Activated naive CD8-positive, alpha-beta T cell (primary cell): ENCODE results near the gene GPATCH2.

Source experiments
- H3K27ac Mint-ChIP-seq: one replicate; pipeline ENCODE4 v1.8.0; 2021; ENCODE audit warnings: mixed read lengths
- H3K27me3 Mint-ChIP-seq: one replicate; pipeline ENCODE4 v1.8.0; 2021; ENCODE audit warnings: mixed read lengths
- H3K36me3 Mint-ChIP-seq: one replicate; pipeline ENCODE4 v1.8.0; 2021; ENCODE audit warnings: mixed read lengths
- H3K4me1 Mint-ChIP-seq: one replicate; pipeline ENCODE4 v1.8.0; 2021; ENCODE audit warnings: low read depth, mixed read lengths
- H3K4me3 Mint-ChIP-seq: one replicate; pipeline ENCODE4 v1.8.0; 2021; ENCODE audit warnings: mild to moderate bottlenecking, mixed read lengths
- H3K9me3 Mint-ChIP-seq: one replicate; pipeline ENCODE4 v1.8.0; 2021; ENCODE audit warnings: low read depth, mixed read lengths

The GPATCH2 gene

GRCh38 chr1:217562229-217562878, 68.5 kb downstream of the GPATCH2 start:
- Mint-ChIP-seq H3K27ac (no peak overlapping the region), H3K4me3 (no peak overlapping the region), H3K9me3 (no peaks in the 10 kb centered on the region), H3K4me1 (no peaks in the 10 kb centered on the region), H3K36me3 (peaks cover 28% of the 10 kb centered on the region), H3K27me3 (no peaks in the 10 kb centered on the region)

- Mint-ChIP-seq H3K27ac (no peak overlapping the region), H3K27me3 (no peaks in the 10 kb centered on the region), H3K4me3 (no peak overlapping the region), H3K9me3 (no peaks in the 10 kb centered on the region), H3K4me1 (no peaks in the 10 kb centered on the region), H3K36me3 (peaks cover 27% of the 10 kb centered on the region)
These were observed 69.4 kb downstream of the GPATCH2 start for GRCh38 chr1:217561446-217561845.

- H3K27me3 Mint-ChIP-seq = no peaks in the 10 kb centered on the region
- peaks cover 25% of the 10 kb centered on the region for H3K36me3 Mint-ChIP-seq
- no peaks in the 10 kb centered on the region for H3K4me1 Mint-ChIP-seq
- no peak overlapping the region for H3K27ac Mint-ChIP-seq
- no peak overlapping the region for H3K4me3 Mint-ChIP-seq
- H3K9me3 Mint-ChIP-seq = no peaks in the 10 kb centered on the region
These were observed 76.0 kb downstream of the GPATCH2 start for GRCh38 chr1:217554849-217555248.

GRCh38 chr1:217553949-217554509, 76.9 kb downstream of the GPATCH2 start:
- Mint-ChIP-seq H3K4me1 (no peaks in the 10 kb centered on the region), H3K27me3 (no peaks in the 10 kb centered on the region), H3K27ac (no peak overlapping the region), H3K9me3 (peaks cover 4% of the 10 kb centered on the region), H3K4me3 (no peak overlapping the region), H3K36me3 (peaks cover 22% of the 10 kb centered on the region)

- peaks cover 11% of the 10 kb centered on the region for H3K9me3 Mint-ChIP-seq
- peaks cover 31% of the 10 kb centered on the region for H3K36me3 Mint-ChIP-seq
- H3K27me3 Mint-ChIP-seq = no peaks in the 10 kb centered on the region
- H3K4me1 Mint-ChIP-seq = no peaks in the 10 kb centered on the region
- no peak overlapping the region for H3K4me3 Mint-ChIP-seq
- no peak overlapping the region for H3K27ac Mint-ChIP-seq
These were observed 78.4 kb downstream of the GPATCH2 start for GRCh38 chr1:217552339-217552951.

- no peaks in the 10 kb centered on the region for H3K27me3 Mint-ChIP-seq
- peaks cover 21% of the 10 kb centered on the region for H3K36me3 Mint-ChIP-seq
- no peak overlapping the region for H3K27ac Mint-ChIP-seq
- peaks cover 4% of the 10 kb centered on the region for H3K9me3 Mint-ChIP-seq
- H3K4me3 Mint-ChIP-seq = no peak overlapping the region
- peaks cover 1% of the 10 kb centered on the region for H3K4me1 Mint-ChIP-seq
These were observed 88.1 kb downstream of the GPATCH2 start for GRCh38 chr1:217542837-217543236.

- Mint-ChIP-seq H3K4me1 (peaks cover 1% of the 10 kb centered on the region), H3K27me3 (no peaks in the 10 kb centered on the region), H3K36me3 (peaks cover 18% of the 10 kb centered on the region)
These were observed 88.6 kb downstream of the GPATCH2 start for GRCh38 chr1:217542136-217542777.

GRCh38 chr1:217540321-217540720, 90.6 kb downstream of the GPATCH2 start:
- Mint-ChIP-seq H3K4me1 (no peaks in the 10 kb centered on the region), H3K9me3 (no peaks in the 10 kb centered on the region), H3K27me3 (no peaks in the 10 kb centered on the region), H3K27ac (no peak overlapping the region), H3K4me3 (no peak overlapping the region), H3K36me3 (peaks cover 5% of the 10 kb centered on the region)

More at GRCh38 chr1:217542136-217542777, 88.6 kb downstream of the GPATCH2 start:
- H3K4me3 Mint-ChIP-seq = no peak overlapping the region
- no peak overlapping the region for H3K27ac Mint-ChIP-seq
- H3K9me3 Mint-ChIP-seq = no peaks in the 10 kb centered on the region

GRCh38 chr1:217539510-217539909, 91.4 kb downstream of the GPATCH2 start:
- no peak overlapping the region for H3K4me3 Mint-ChIP-seq
- no peaks in the 10 kb centered on the region for H3K9me3 Mint-ChIP-seq
- H3K36me3 Mint-ChIP-seq = peaks cover 5% of the 10 kb centered on the region
- H3K27ac Mint-ChIP-seq = no peak overlapping the region
- H3K27me3 Mint-ChIP-seq = no peaks in the 10 kb centered on the region
- H3K4me1 Mint-ChIP-seq = no peaks in the 10 kb centered on the region

GRCh38 chr1:217535601-217536377, 95.1 kb downstream of the GPATCH2 start:
- Mint-ChIP-seq H3K9me3 (no peaks in the 10 kb centered on the region), H3K4me1 (no peaks in the 10 kb centered on the region), H3K27ac (no peak overlapping the region), H3K36me3 (peaks cover 5% of the 10 kb centered on the region), H3K4me3 (no peak overlapping the region), H3K27me3 (no peaks in the 10 kb centered on the region)

GRCh38 chr1:217534566-217534965, 96.3 kb downstream of the GPATCH2 start:
- H3K4me1 Mint-ChIP-seq = no peaks in the 10 kb centered on the region
- H3K4me3 Mint-ChIP-seq = no peak overlapping the region
- H3K9me3 Mint-ChIP-seq = peaks cover 8% of the 10 kb centered on the region
- no peaks in the 10 kb centered on the region for H3K27me3 Mint-ChIP-seq
- H3K27ac Mint-ChIP-seq = no peak overlapping the region
- peaks cover 13% of the 10 kb centered on the region for H3K36me3 Mint-ChIP-seq

GRCh38 chr1:217528271-217528670, 102.6 kb downstream of the GPATCH2 start:
- Mint-ChIP-seq H3K27me3 (no peaks in the 10 kb centered on the region), H3K36me3 (peaks cover 20% of the 10 kb centered on the region), H3K4me1 (no peaks in the 10 kb centered on the region), H3K27ac (no peak overlapping the region), H3K4me3 (no peak overlapping the region), H3K9me3 (peaks cover 8% of the 10 kb centered on the region)

- no peak overlapping the region for H3K27ac Mint-ChIP-seq
- no peak overlapping the region for H3K4me3 Mint-ChIP-seq
- peaks cover 17% of the 10 kb centered on the region for H3K36me3 Mint-ChIP-seq
- no peaks in the 10 kb centered on the region for H3K27me3 Mint-ChIP-seq
- H3K9me3 Mint-ChIP-seq = peaks cover 8% of the 10 kb centered on the region
- H3K4me1 Mint-ChIP-seq = no peaks in the 10 kb centered on the region
These were observed 103.7 kb downstream of the GPATCH2 start for GRCh38 chr1:217527151-217527550.

GRCh38 chr1:217526636-217527035, 104.3 kb downstream of the GPATCH2 start:
- Mint-ChIP-seq H3K4me1 (no peaks in the 10 kb centered on the region), H3K36me3 (peaks cover 17% of the 10 kb centered on the region), H3K27me3 (no peaks in the 10 kb centered on the region), H3K27ac (no peak overlapping the region), H3K4me3 (no peak overlapping the region), H3K9me3 (peaks cover 8% of the 10 kb centered on the region)
